Iris pigment epithelial cell (primary cell): ENCODE measurements around the gene NBEA.
"Not testable (repeated sequence)": the region's sequence is repeated elsewhere in the genome, so short reads cannot be mapped to it uniquely, and the experiment has no call there.

Experiments
- DNase-seq: peaks from one replicate; pipeline ENCODE4 v3.0.0-alpha.2; 2011; ENCODE audit warnings: low read depth

Gene NBEA

GRCh38 chr13:35388441-35389355 lies 446.6 kb downstream of the NBEA start:
- DNase-seq, result peak; percentile 1

GRCh38 chr13:35389535-35389934 lies 447.5 kb downstream of the NBEA start:
- no peak for DNase-seq

DNA sequence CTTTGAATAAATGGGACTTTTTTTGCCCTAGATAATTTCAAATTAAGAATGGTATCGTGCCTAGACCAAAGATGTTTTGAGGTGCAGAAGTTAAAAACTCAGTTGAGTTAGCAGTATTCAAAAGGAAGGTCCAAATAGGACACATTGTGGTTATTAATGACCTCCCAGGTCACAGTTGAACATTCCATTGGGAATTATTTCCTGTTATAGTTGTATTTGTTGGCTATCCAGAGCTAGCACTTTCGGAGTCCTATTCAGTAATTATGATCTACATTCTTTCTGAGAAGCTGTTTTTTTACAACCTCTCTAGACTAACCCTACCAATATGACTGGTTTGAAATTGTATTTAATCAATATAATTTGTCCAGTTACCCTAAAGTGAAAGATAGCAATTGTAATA lies 450.7 kb downstream of the NBEA start:
- DNase-seq, result no peak

DNA sequence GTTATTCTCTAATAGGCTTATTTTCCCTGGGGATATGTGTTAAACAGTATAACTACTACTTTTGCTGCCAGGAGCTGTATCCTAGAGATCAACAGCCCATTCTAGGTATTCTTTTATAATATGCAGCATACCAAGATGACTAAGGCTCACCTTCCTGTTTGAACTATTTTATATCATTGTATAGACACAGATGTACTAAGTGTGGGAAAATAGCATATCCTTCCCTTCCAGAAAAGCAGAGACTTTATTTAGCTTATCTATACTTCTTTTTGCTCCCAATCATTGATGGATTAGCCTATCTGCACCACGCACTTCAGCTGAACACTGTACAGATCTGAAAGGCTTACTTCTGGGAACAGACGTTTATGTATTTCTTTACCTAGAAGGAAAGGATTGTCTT lies 451.8 kb downstream of the NBEA start:
- no peak for DNase-seq

GRCh38 chr13:35408285-35408684 lies 466.2 kb downstream of the NBEA start:
- not testable (repeated sequence) for DNase-seq

DNA sequence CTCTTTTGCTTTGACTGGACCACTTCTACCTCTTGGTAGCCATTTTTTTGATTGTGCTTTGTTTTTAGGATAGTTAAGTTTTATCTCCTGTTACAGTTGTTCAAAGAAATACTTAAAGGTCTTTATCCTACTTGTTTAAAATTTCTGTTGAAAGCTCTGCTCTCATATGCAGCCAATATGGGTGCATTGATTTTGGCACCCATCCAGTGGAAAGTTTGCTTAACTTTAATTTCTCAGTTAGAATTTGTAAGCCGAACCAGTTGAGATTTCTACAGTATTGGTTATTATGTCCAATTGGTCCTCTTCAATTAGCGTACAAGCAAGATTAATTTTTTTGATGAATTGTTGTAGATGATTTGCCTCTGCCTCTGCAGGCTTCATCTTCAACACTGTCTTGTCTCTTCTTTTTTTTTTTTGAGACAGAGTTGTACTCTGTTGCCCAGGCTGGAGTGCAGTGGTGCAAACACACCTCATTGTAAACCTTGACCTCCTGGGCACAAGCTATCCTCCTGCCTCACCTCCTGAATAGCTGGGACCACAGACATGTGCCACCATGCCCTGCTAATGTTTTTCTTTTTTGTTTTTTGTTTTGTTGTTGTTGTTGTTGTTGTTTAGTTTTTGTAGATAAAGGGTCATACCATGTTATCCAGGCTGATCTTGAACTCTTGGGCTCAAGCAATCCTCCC lies 469.1 kb downstream of the NBEA start:
- no peak for DNase-seq

- no peak for DNase-seq
Observed at GRCh38 chr13:35448465-35448864, 506.4 kb downstream of the NBEA start.

- DNase-seq, result no peak
Observed at GRCh38 chr13:35449821-35450220, 507.8 kb downstream of the NBEA start.

DNA sequence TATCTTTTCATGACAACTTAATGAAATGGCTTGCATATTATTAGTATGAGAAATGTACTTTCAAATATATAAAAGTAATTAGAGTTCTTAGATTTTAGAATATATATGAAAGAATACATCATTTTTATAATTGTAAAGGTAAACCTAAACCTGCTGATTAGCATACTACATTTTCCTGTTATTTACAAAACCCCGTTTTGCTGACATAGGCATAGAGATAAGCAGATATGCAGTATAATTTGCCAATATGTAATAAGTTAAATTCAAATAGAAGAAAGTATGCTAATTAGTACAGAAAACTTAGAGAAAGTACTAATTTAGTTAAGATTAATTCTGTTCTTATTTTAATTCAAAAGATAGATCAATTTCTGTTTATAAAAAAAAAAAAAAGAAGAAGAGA lies 513.0 kb downstream of the NBEA start:
- DNase-seq, result no peak

DNA sequence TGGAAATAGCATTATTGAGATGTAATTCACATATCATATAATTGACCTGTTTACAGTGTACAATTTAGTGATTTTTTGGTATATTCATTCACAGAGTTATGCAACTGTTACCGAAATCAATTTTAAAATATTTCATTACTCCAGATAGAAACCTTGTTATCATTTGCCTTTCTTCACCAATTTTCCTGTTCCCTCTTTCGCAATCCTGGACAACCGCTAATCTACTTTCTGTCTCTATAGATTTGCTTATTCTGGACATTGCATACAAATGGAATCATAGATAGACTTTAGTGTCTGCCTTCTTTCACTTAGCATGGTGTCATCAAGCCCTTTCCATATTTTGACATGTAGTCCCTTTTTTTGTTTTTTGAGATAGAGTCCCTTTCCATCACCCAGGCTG lies 515.2 kb downstream of the NBEA start:
- no peak for DNase-seq

DNA sequence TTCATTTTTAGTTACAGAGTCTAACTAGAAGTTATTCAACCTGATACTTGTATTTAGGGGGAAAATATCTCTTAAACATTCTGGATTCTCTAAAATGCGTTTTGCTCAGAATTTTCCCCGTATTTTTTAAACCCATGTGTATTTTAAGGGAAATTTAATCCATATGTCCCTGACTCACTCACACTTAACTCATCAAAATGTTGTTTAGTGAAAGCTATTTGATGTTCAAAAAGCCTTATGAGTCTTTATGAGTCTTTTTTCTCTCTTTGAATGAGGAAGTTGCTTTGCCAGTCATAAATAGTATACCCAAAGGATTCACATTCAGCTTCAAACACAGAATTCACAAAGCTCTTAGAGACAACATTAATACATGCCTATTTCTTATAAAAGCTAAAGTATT lies 518.0 kb downstream of the NBEA start:
- DNase-seq, result no peak

DNA sequence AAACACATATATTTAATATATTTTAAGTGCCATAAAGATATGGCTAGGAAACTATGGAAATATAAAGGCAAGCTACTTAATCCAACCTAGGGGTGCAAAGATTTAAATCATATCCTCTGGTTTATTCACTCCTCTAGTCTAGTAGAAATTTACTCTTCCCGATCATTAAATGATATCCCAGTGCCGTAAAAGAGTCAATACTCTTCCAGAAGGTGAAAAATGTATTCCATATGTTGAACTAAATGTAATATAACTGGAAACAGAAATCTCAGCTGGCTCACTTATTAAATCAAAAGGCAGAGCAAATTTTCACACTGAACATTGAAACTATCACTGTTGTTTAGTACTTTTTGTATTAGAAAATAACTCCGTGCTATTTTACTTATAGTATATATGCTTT lies 523.3 kb downstream of the NBEA start:
- no peak for DNase-seq

DNA sequence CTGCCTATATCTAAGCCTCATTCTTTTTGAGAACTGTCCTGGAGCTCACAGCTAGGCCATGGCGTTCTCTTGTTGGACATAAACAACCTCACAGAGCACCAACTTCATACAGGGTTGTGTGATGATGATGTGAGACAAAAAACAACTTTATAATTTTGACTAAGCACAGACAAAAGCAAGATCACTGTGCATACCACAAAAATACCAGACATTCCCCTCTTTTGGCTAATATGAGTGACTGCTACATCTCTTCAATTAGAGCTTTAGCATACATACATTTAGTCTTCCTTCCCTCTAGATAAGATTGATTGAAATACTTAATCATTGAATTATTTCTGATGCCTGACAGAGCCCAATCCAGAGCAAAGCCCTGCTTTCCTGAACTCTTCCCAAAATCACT lies 526.1 kb downstream of the NBEA start:
- DNase-seq, result peak; percentile 14

GRCh38 chr13:35469806-35470525 lies 527.9 kb downstream of the NBEA start:
- no peak for DNase-seq

GRCh38 chr13:35470671-35471661 lies 528.9 kb downstream of the NBEA start:
- DNase-seq, result peak; percentile 11

DNA sequence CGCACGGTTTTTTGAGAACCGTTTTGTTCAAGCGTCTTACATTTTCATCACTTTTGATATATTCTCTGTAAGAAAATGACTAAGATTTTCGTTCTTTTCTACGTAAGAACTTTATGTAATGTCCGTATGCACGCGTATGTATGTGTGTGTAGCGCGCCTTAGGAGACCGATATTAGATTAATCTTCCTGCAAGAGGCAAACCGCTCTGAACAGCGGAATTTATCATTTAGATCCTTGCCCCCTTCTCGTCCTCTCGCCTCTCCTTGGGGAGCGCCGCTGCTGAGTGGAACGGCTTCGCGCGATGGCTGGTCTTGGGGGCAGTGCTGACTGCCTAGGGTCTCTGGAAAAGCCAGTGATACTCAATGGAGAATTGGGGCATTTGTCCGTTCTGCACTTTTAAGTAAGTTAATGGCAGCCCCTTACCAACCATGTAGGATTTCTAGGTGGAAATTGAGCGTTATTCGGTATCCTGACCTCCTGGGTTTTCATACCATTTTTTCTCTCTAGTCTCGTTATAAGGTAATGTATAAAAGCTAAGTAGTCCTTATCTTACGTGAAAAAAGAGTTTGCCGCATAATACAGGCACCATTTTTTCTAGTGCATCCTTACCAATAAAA lies 529.7 kb downstream of the NBEA start:
- DNase-seq, result no peak

- DNase-seq, result no peak
Observed at GRCh38 chr13:35472323-35472881, 530.3 kb downstream of the NBEA start.

- DNase-seq, result no peak
Observed at GRCh38 chr13:35473206-35473775, 531.2 kb downstream of the NBEA start.

- no peak for DNase-seq
Observed at GRCh38 chr13:35473802-35474201, 531.7 kb downstream of the NBEA start.

GRCh38 chr13:35474496-35475211 lies 532.6 kb downstream of the NBEA start:
- DNase-seq, result no peak
